Activated CD8-positive, alpha-beta memory T cell treated with anti-CD3 and anti-CD28 coated beads for 1 hour (primary cell): ENCODE measurements around the gene PREX1.

Experiments
- DNase-seq, 2 donors: peaks; one replicate each; pipeline ENCODE4 v3.0.0-alpha.2; 2020; ENCODE audit warnings: low read depth in 1 of 2; ENCODE audit errors: extremely low read depth in 1 of 2

PREX1 gene

DNA sequence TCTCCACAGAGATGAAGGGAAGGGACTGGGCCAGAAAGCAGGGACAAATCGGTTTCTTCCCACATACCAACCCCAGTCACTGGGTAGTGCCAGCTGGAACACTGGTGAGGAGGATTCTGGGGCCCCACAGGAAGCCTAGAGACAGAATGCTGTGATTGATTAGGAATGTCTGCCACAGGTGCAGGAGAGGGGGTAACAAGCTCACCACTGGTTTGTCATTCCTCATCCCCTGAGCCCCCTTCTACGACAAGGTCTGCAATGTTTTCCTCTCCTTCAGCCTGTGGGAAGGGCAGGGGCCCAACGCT, 89.8 kb downstream of the PREX1 start:
- DNase-seq = no peak

GRCh38 chr20:48737434-48738093, 90.2 kb downstream of the PREX1 start:
- DNase-seq = no peak

- DNase-seq = no peak
Observed at GRCh38 chr20:48736636-48737035, 91.2 kb downstream of the PREX1 start.

GRCh38 chr20:48736231-48736630, 91.6 kb downstream of the PREX1 start:
- DNase-seq = no peak

GRCh38 chr20:48735112-48735511, 92.7 kb downstream of the PREX1 start:
- no peak for DNase-seq

DNA sequence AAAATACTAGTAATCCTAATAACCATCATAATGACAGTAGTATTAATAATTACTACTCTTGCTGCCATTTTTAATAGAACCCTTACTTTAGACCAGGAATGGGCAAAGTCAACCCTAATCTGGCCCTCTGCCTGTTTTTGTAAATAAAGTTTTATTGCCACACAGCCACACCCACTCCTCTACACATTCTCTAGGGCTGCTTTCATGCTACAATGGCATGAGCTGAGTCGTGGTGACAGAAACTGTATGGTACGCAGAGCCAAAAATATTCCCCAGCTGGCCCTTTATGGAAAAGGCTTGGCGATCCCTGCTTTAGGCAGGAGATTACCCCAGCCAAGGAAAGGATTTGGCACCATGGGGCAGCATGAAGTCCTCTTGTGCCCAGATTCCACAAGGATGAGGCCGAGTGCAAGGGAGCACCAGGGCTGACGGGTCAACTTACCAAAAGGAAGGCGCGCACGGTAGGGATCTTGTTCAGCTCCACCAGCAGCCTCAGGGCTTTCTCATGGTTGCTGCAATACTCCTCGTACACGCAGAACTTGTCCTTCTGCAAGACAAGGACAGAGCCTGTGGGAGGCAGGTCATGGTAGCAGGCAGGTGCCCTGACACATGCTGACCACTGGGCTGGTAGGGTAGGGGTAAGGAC, 93.6 kb downstream of the PREX1 start:
- no peak for DNase-seq

DNA sequence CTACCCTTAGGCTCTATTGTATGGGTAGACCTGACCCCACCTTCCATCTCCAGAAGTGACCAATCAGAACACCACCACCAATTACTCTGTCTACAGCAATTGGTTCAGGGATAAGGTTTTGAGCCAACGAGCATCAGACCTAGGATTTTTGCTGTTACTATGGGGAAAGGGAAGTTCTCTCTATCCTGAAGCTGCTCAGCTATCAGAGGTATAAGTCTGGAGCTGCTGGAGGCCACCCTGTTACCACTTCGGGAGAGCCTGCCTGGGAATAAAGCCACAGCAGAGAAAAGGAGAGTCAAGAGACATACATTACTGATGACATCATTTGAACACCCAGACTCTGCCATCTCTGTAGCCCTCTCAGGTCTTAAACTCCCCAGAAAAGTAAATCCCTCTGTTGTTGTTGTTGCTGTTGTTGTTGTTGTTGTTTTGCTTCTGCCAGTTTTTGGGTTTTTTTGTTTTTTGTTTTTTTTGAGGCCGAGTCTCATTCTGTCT, 94.5 kb downstream of the PREX1 start:
- no peak for DNase-seq

- DNase-seq = no peak
Observed at GRCh38 chr20:48732081-48732829, 95.5 kb downstream of the PREX1 start.

- no peak for DNase-seq
Observed at GRCh38 chr20:48731536-48731935, 96.3 kb downstream of the PREX1 start.

- no peak for DNase-seq
Observed at GRCh38 chr20:48730977-48731376, 96.8 kb downstream of the PREX1 start.

GRCh38 chr20:48729538-48729937, 98.3 kb downstream of the PREX1 start:
- DNase-seq = no peak

GRCh38 chr20:48728042-48728825, 99.6 kb downstream of the PREX1 start:
- no peak for DNase-seq

DNA sequence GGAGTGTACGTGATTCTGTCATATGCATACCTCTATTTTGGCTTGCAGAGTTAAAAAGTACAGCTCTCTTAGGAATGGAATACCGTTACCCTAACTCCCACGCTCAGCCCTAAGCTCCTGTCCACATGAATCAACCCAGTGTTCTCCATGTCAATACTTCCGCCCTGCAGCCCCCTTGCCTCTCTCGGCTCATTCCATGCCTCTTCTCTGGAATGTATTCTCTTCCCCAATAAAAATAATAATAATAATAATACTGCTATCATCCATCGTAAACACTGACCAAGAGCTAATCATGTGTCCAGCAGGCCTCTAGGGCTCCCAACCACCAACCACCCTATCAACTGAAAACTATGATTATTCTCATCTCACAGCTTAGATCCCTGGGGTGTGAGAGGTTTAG, 100.6 kb downstream of the PREX1 start:
- no peak for DNase-seq

DNA sequence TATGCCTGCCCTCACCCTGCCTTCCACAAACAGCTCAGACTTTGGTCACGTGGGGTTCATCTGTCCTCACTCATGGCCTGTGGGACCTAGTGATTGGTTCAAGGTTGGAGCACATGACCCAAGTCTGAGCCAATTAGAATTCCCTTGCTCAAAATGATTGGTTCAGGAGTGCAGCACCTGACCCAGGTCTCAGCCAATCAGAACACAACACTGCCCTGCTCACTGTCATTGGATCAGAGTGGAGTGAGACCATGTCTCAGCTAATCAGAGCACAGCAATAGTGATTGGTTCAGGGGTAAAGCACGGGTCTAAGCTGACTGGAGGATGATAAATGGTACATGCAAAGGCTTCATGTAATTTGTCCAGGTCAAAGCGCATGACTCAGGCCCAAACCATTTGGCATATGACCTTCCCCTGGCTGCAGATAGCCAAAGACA, 102.2 kb downstream of the PREX1 start:
- no peak for DNase-seq

GRCh38 chr20:48724891-48725554, 102.8 kb downstream of the PREX1 start:
- no peak for DNase-seq

DNA sequence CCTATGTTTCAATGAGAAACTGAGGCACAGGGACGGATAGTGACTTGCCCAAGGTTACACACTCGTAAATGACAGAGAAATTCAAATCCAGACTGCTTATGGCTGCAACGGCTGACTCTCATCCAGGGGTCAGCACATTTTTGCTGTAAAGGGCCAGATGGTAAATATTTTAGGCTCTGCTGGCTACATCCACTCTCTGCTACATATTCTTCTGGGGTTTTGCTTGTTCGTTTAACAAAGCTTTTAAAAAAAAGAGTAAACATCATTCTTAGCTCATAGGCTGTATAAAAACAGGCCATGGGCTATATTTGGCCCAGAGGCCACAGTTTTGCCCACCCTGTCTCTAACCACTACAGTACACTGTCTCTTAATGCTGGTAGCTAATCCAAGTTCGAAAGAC, 103.4 kb downstream of the PREX1 start:
- no peak for DNase-seq

DNA sequence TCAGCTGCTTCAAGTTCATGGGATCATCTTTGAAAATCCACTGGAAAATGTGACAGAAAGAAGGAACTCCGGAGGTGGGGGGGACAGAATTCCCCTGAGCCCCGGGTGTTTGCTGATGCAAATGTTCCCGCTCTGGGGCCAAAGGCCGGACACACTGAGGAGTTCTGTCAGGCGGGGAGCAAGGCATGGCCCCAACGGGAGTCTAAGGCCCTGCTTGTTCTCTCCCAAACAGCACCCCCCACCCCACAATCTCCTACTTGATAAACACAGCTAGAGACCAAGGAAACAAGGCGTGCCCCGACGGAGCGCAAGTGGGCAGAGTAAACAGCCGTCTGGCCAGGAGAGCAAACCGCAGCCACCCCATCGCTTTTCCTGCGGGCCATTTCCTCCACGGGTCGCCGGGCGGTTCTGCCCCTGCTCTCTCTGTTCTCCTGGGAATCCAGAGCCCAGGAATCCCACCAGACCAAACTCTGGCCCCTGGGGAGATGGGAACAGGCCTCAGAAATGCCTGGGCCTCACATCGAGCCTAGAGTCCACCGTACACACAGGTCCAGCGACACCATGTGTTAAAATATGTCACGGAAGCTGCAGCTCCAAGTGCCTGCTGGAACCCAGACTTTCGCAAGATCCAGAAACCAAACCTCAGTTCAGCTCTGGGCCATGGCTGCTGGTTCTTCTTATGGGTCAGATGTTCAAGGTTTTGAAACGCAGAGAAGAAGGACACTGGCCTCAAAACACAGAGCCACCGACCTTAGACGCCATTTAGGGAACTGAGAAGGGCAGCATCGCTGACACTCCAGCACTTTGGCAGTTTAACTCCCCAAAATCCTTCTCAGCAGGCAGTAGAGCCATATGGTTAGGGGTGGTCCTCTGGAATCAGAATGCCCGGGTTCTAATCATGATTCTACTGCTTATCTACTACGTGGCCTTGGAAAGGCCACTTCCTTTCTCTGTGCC, 104.2 kb downstream of the PREX1 start:
- no peak for DNase-seq

GRCh38 chr20:48722737-48723191, 105.0 kb downstream of the PREX1 start:
- DNase-seq = no peak

- no peak for DNase-seq
Observed at GRCh38 chr20:48722002-48722731, 105.6 kb downstream of the PREX1 start.
